Measurements from ENCODE around the gene WNK2. TPM values are rescaled to one million over a fixed set of nuclear protein-coding genes. Genes with fewer than 3 reads are reported as not detected.

The WNK2 gene
- polyA plus RNA-seq (2013, experiment 1 of 2): 22.1 TPM
- 22.8 TPM for polyA plus RNA-seq (2013, experiment 2 of 2)

DNA sequence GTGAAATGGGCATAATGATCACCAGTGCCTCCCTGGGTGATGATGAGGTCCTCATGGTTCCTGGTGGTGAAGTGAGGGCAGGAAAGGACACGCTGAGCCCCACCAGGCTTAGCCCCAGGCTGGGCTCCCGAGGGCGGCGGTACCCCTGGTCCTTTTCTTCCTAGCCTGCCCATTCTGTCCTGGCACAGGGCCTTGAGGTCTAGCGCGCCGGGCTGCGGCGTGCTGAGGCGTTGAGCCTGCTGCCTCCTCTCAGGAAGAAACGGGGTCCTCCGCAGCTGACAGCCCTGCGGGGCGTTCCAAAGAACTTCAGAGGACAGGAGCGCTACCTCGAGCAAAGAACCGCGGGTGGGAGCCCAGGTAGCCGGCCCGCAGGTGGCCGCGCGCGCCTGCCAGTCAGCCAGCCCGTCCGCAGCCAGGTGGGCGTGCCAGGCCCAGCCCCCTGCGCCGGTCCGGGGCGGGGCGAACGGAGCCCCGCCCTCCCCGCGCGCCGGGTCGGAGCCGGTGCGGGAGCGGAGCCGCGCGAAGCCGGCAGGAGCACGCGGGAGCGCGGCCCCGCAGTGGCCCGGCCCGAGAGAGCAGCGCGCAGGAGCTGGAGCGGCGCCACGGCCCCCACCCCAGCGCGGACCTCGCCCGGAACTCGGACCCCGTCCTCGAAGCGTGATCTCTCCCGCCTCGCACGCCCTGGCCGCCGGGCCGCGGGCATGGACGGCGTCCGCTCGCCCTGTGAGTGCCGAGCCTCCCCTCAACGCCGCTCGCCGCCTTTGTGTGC is at the start of gene WNK2:
WNK2 (plus strand) TSS at position 477 of the 769 bp plus-strand sequence. CDS start 791 bp downstream, outside the sequence.
- peak within 1 kb of the TSS; percentile 93 for H2AFZ ChIP-seq (ENCODE audit: low read length)
- H3K27ac ChIP-seq (replicated peaks; ENCODE audit: low read length): no peak within 1 kb of the TSS
- H3K18ac ChIP-seq (ENCODE audit: low read length): peak within 1 kb of the TSS; percentile 94
- H2BK120ac ChIP-seq (ENCODE audit: low read depth, low read length): no peak within 1 kb of the TSS
- peaks cover 13 to 23% of the 10 kb centered on the region in 2 donors for H3K4me1 ChIP-seq (ENCODE audit: control insufficient read depth in 2 of 2, insufficient read depth in 1 of 2, low read depth in 1 of 2, low read length in 2 of 2)
- no peaks in the 10 kb centered on the region for H3K36me3 ChIP-seq (replicated peaks in 1 of 2; ENCODE audit: control insufficient read depth in 2 of 2, insufficient read depth in 2 of 2, low read length in 2 of 2)
- peaks cover 0 to 80% (median 45%) of the 10 kb centered on the region in 3 experiments for H3K27me3 ChIP-seq (ENCODE audit: control insufficient read depth in 3 of 3, insufficient read depth in 3 of 3, low read depth in 1 of 3, low read length in 3 of 3)
- H3K9me3 ChIP-seq (replicated peaks in 1 of 2; ENCODE audit: control insufficient read depth in 2 of 2, insufficient read depth in 1 of 2, low read depth in 1 of 2, low read length in 2 of 2): no peaks in the 10 kb centered on the region
- peak within 1 kb of the TSS; percentile 50 for H2BK5ac ChIP-seq (ENCODE audit: low read length)
- DNase-seq (ENCODE audit: low spot score): peak; percentile 50
- peak within 1 kb of the TSS; percentile 88 for H3K9ac ChIP-seq (ENCODE audit: low read depth, low read length, poor library complexity)
- H4K8ac ChIP-seq (ENCODE audit: low read depth, low read length): no peak within 1 kb of the TSS
- WGBS, 2 donors (ENCODE audit: extremely low coverage in 2 of 2, insufficient read length in 2 of 2, insufficient replicate concordance in 1 of 2): no CpG with 5 or more reads among the region's 82 CpGs
- no peak within 1 kb of the TSS for H2BK15ac ChIP-seq (ENCODE audit: low read length)
- no peak within 1 kb of the TSS for H2BK12ac ChIP-seq (ENCODE audit: low read length)
- H4K91ac ChIP-seq (ENCODE audit: low read depth, low read length, poor library complexity): no peak within 1 kb of the TSS
- no peak within 1 kb of the TSS for H3K4ac ChIP-seq (ENCODE audit: low read length)
- H3K4me2 ChIP-seq (ENCODE audit: insufficient read depth, low read length, poor library complexity, severe bottlenecking): peak within 1 kb of the TSS; percentile 74
- H3K23ac ChIP-seq (ENCODE audit: low read depth, low read length, poor library complexity): peak within 1 kb of the TSS; percentile 70
- peaks cover 2% of the 10 kb centered on the region for H3K79me1 ChIP-seq (ENCODE audit: low read depth, low read length)
- peak within 1 kb of the TSS; percentile 50 for H3K14ac ChIP-seq (ENCODE audit: low read length)
- peak within 1 kb of the TSS; percentile 77 for H2AK5ac ChIP-seq (ENCODE audit: low read depth, low read length)
- H3K4me3 ChIP-seq (ENCODE audit: low read length in 2 of 2): peak within 1 kb of the TSS; percentile 52 to 91

DNA sequence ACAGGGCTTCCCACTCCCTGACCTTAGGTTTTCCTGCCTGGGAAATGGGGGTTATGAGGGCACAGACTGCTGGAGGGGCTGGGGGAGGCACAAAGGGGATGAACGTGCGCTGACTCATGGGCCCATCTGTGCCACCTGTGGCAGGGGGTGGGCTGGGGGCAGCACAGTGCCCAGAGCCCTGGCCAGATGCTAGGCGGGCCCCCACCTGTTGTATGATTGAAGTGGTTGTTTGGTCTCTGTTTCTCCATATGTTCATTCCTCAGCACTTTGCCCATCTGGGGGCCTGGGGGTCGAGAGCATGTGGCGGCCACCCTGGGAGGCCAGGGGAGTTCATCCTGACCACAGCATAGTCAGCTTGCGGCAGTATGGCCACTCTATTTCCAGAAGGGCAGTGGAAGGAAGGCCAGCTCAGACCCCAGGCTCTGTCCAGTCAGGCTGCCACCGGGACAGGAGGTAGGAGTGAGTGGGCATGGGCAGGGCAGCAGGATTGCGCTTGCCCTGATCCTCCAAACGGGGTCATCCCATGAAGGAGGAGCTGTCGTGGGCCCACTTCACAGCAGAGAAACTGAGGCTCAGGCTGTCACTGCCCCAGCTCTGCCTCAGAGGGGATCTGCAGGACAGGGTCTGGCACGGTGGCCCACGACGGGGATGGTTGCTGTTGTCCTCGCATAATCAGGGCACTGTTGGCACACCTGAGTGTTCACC is 49.0 kb upstream of the WNK2 start:
- peak overlapping the region; percentile 90 for H3K18ac ChIP-seq (ENCODE audit: low read length)
- peak overlapping the region; percentile 98 for H2AFZ ChIP-seq (ENCODE audit: low read length)
- no peak overlapping the region for H2BK120ac ChIP-seq (ENCODE audit: low read depth, low read length)
- H3K27me3 ChIP-seq (ENCODE audit: control insufficient read depth in 3 of 3, insufficient read depth in 3 of 3, low read depth in 1 of 3, low read length in 3 of 3): peaks cover 0 to 8% (median 8%) of the 10 kb centered on the region in 3 experiments
- no CpG with 5 or more reads among the region's 14 CpGs for WGBS, 2 donors (ENCODE audit: extremely low coverage in 2 of 2, insufficient read length in 2 of 2, insufficient replicate concordance in 1 of 2)
- peak overlapping the region; percentile 62 for H3K23ac ChIP-seq (ENCODE audit: low read depth, low read length, poor library complexity)
- H4K91ac ChIP-seq (ENCODE audit: low read depth, low read length, poor library complexity): no peak overlapping the region
- no peak overlapping the region for H3K14ac ChIP-seq (ENCODE audit: low read length)
- H3K27ac ChIP-seq (replicated peaks; ENCODE audit: low read length): no peak overlapping the region
- peak overlapping the region; percentile 73 for H2AK5ac ChIP-seq (ENCODE audit: low read depth, low read length)
- peak overlapping the region; percentile 33 for H2BK12ac ChIP-seq (ENCODE audit: low read length)
- peak overlapping the region; percentile 93 for H3K4me2 ChIP-seq (ENCODE audit: insufficient read depth, low read length, poor library complexity, severe bottlenecking)
- H3K36me3 ChIP-seq (replicated peaks in 1 of 2; ENCODE audit: control insufficient read depth in 2 of 2, insufficient read depth in 2 of 2, low read length in 2 of 2): no peaks in the 10 kb centered on the region
- peaks cover 13 to 17% of the 10 kb centered on the region in 2 donors for H3K4me1 ChIP-seq (ENCODE audit: control insufficient read depth in 2 of 2, insufficient read depth in 1 of 2, low read depth in 1 of 2, low read length in 2 of 2)
- peak overlapping the region; percentile 5 for H3K4ac ChIP-seq (ENCODE audit: low read length)
- H3K9ac ChIP-seq (ENCODE audit: low read depth, low read length, poor library complexity): peak overlapping the region; percentile 95
- no peak for DNase-seq (ENCODE audit: low spot score)
- peak overlapping the region; percentile 73 to 80 for H3K4me3 ChIP-seq (ENCODE audit: low read length in 2 of 2)
- peaks cover 7% of the 10 kb centered on the region for H3K79me1 ChIP-seq (ENCODE audit: low read depth, low read length)
- H2BK15ac ChIP-seq (ENCODE audit: low read length): peak overlapping the region; percentile 46
- H2BK5ac ChIP-seq (ENCODE audit: low read length): peak overlapping the region; percentile 75
- no peak overlapping the region for H4K8ac ChIP-seq (ENCODE audit: low read depth, low read length)
- H3K9me3 ChIP-seq (replicated peaks in 1 of 2; ENCODE audit: control insufficient read depth in 2 of 2, insufficient read depth in 1 of 2, low read depth in 1 of 2, low read length in 2 of 2): peaks cover 0 to 3% of the 10 kb centered on the region in 2 donors

DNA sequence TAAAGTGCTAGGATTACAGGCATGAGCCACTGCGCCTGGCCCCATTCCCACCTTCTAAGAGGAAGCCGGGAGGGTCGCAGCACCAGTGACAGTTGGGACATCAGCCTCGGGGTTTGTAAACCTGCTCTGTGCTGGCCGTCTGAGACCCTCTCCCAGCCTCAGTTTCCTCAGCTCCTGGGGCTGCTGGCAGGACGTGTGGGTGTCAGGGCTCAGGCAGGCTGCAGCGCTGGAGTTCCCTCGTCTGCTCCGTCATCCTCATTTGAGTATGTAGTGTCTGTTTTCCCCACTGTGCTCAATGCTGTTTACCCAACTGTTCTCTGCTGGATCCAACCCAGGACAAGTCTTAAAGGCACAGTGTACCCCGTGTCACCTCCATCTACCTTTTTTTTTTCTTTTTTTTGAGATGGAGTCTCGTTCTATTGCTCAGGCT is 47.9 kb upstream of the WNK2 start:
- Histone ChIP-seq H4K91ac (ENCODE audit: low read depth, low read length, poor library complexity) (no peak overlapping the region), H3K23ac (ENCODE audit: low read depth, low read length, poor library complexity) (no peak overlapping the region), H3K4ac (ENCODE audit: low read length) (no peak overlapping the region), H3K4me1 (ENCODE audit: control insufficient read depth in 2 of 2, insufficient read depth in 1 of 2, low read depth in 1 of 2, low read length in 2 of 2) (peaks cover 13 to 17% of the 10 kb centered on the region in 2 donors), H3K79me1 (ENCODE audit: low read depth, low read length) (peaks cover 7% of the 10 kb centered on the region), H3K36me3 (replicated peaks in 1 of 2; ENCODE audit: control insufficient read depth in 2 of 2, insufficient read depth in 2 of 2, low read length in 2 of 2) (no peaks in the 10 kb centered on the region), H3K18ac (ENCODE audit: low read length) (peak overlapping the region; percentile 83), H2AK5ac (ENCODE audit: low read depth, low read length) (no peak overlapping the region), H2AFZ (ENCODE audit: low read length) (peak overlapping the region; percentile 17), H2BK15ac (ENCODE audit: low read length) (no peak overlapping the region), H2BK12ac (ENCODE audit: low read length) (no peak overlapping the region), H2BK120ac (ENCODE audit: low read depth, low read length) (no peak overlapping the region), H3K9me3 (replicated peaks in 1 of 2; ENCODE audit: control insufficient read depth in 2 of 2, insufficient read depth in 1 of 2, low read depth in 1 of 2, low read length in 2 of 2) (peaks cover 0 to 3% of the 10 kb centered on the region in 2 donors), H4K8ac (ENCODE audit: low read depth, low read length) (no peak overlapping the region), H3K4me3 (ENCODE audit: low read length in 2 of 2) (no peak overlapping the region), H3K27ac (replicated peaks; ENCODE audit: low read length) (no peak overlapping the region), H3K14ac (ENCODE audit: low read length) (no peak overlapping the region), H3K9ac (ENCODE audit: low read depth, low read length, poor library complexity) (no peak overlapping the region), H3K4me2 (ENCODE audit: insufficient read depth, low read length, poor library complexity, severe bottlenecking) (no peak overlapping the region), H2BK5ac (ENCODE audit: low read length) (no peak overlapping the region), H3K27me3 (ENCODE audit: control insufficient read depth in 3 of 3, insufficient read depth in 3 of 3, low read depth in 1 of 3, low read length in 3 of 3) (peaks cover 0 to 8% (median 8%) of the 10 kb centered on the region in 3 experiments)
- DNase-seq (ENCODE audit: low spot score): no peak
- WGBS, 2 donors (ENCODE audit: extremely low coverage in 2 of 2, insufficient read length in 2 of 2, insufficient replicate concordance in 1 of 2): no CpG with 5 or more reads among the region's 11 CpGs

DNA sequence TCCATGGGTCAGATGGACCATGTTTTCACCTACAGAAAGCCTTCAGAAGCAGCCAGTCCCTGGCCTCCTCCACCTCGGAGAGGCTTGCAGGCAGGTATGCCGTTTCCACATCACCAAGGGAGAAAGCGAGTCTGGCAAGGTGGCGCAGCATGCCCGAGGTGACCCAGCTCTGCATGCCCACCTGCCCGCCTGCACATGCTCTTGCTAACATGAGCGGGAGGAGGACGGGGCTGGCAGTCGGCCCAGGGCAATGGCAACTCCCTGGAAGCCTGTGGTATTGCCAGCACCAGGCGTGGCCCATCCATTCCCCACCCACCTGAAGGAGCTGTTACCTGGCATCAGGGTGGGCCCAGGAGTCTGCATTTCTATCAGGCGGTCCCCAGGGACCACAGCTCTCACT is 46.6 kb upstream of the WNK2 start:
- no peak overlapping the region for H2BK12ac ChIP-seq (ENCODE audit: low read length)
- DNase-seq (ENCODE audit: low spot score): no peak
- no peak overlapping the region for H4K8ac ChIP-seq (ENCODE audit: low read depth, low read length)
- H3K14ac ChIP-seq (ENCODE audit: low read length): peak overlapping the region; percentile 67
- no peak overlapping the region for H2BK120ac ChIP-seq (ENCODE audit: low read depth, low read length)
- no peak overlapping the region for H2AFZ ChIP-seq (ENCODE audit: low read length)
- H2AK5ac ChIP-seq (ENCODE audit: low read depth, low read length): peak overlapping the region; percentile 47
- peaks cover 13 to 14% of the 10 kb centered on the region in 2 donors for H3K4me1 ChIP-seq (ENCODE audit: control insufficient read depth in 2 of 2, insufficient read depth in 1 of 2, low read depth in 1 of 2, low read length in 2 of 2)
- H3K27ac ChIP-seq (replicated peaks; ENCODE audit: low read length): no peak overlapping the region
- peaks cover 0 to 8% (median 8%) of the 10 kb centered on the region in 3 experiments for H3K27me3 ChIP-seq (ENCODE audit: control insufficient read depth in 3 of 3, insufficient read depth in 3 of 3, low read depth in 1 of 3, low read length in 3 of 3)
- H3K23ac ChIP-seq (ENCODE audit: low read depth, low read length, poor library complexity): peak overlapping the region; percentile 1
- H3K4me2 ChIP-seq (ENCODE audit: insufficient read depth, low read length, poor library complexity, severe bottlenecking): no peak overlapping the region
- no peak overlapping the region for H3K4ac ChIP-seq (ENCODE audit: low read length)
- H2BK5ac ChIP-seq (ENCODE audit: low read length): no peak overlapping the region
- no peak overlapping the region for H2BK15ac ChIP-seq (ENCODE audit: low read length)
- H3K36me3 ChIP-seq (replicated peaks in 1 of 2; ENCODE audit: control insufficient read depth in 2 of 2, insufficient read depth in 2 of 2, low read length in 2 of 2): no peaks in the 10 kb centered on the region
- no CpG with 5 or more reads among the region's 11 CpGs for WGBS, 2 donors (ENCODE audit: extremely low coverage in 2 of 2, insufficient read length in 2 of 2, insufficient replicate concordance in 1 of 2)
- no peaks in the 10 kb centered on the region for H3K79me1 ChIP-seq (ENCODE audit: low read depth, low read length)
- H3K9ac ChIP-seq (ENCODE audit: low read depth, low read length, poor library complexity): no peak overlapping the region
- H4K91ac ChIP-seq (ENCODE audit: low read depth, low read length, poor library complexity): no peak overlapping the region
- H3K4me3 ChIP-seq (ENCODE audit: low read length in 2 of 2): no peak overlapping the region
- H3K9me3 ChIP-seq (replicated peaks in 1 of 2; ENCODE audit: control insufficient read depth in 2 of 2, insufficient read depth in 1 of 2, low read depth in 1 of 2, low read length in 2 of 2): peaks cover 0 to 3% of the 10 kb centered on the region in 2 donors
- H3K18ac ChIP-seq (ENCODE audit: low read length): peak overlapping the region; percentile 24

Data from neuronal stem cell (in vitro differentiated cells).